Mononuclear cell (primary cell): ENCODE measurements around the gene VARS1. TPM values are rescaled to one million over a fixed set of nuclear protein-coding genes. Genes with fewer than 3 reads are reported as not detected.
"Not testable (repeated sequence)": the region's sequence is repeated elsewhere in the genome, so short reads cannot be mapped to it uniquely, and the experiment has no call there.

Experiments used
- H3K27me3 ChIP-seq: 2 replicates; pipeline ENCODE4 v1.6.0; 2011; ENCODE audit warnings: low read length, control low read depth; ENCODE audit not compliant: insufficient read depth
- H3K4me1 ChIP-seq: 2 replicates; pipeline ENCODE4 v1.5.1; 2011; ENCODE audit warnings: mild to moderate bottlenecking, low read length, control low read depth; ENCODE audit not compliant: insufficient read depth
- H3K4me3 ChIP-seq: 2 replicates; pipeline ENCODE4 v1.5.1; 2011; ENCODE audit warnings: mild to moderate bottlenecking, low read length, moderate library complexity
- H3K9me3 ChIP-seq: 2 replicates; pipeline ENCODE4 v1.5.1; 2011; ENCODE audit warnings: low read depth, mild to moderate bottlenecking, control low read depth, low read length
- total RNA-seq: library from RNA; depleted of rRNA; stranded (reverse); fragments of >200 nt; gene quantifications from one replicate; pipeline ENCODE4 v1.2.3, GENCODE V29; 2012

VARS1 gene
- total RNA-seq = 12.3 TPM

DNA sequence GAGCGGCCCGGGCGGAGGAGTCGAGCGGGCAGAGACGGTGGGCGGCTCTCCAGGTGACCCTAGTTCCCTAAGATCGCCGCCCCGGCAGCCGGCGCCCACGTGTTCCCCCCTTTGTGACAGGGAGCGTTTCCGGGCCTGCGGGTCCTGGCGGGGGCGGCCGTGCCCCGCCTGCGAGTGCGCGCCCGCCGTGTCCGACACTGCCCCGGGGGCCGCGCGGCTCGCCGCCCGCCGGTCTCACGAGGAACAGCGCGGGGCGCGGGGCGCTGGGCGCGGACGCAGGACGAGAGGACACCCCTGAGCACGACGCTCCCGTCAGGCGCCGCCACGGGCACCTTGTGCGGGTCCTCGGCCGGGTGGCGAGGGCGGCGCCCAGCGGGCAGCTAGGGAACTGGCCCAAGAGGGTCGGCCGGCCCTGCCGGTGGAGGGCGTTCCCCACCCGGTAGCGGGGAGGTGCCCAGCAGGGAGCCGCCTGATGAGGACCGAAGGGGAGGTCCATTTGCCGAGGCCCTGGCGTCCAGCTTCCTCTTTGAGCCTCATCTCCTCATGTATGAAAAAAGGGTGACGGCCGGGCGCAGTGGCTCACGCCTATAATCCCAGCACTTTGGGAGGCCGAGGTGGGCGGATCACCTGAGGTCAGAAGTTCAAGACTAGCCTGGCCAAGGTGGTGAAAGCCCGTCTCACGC is at the start of gene VARS1:
TSS of gene VARS1 (minus strand) at position 137 of the 683 bp plus-strand sequence. CDS start 535 bp downstream, outside the sequence.
- Histone ChIP-seq H3K9me3 (no peaks in the 10 kb centered on the region), H3K27me3 (no peaks in the 10 kb centered on the region), H3K4me3 (peak within 1 kb of the TSS; percentile 94), H3K4me1 (peaks cover 47% of the 10 kb centered on the region)

DNA sequence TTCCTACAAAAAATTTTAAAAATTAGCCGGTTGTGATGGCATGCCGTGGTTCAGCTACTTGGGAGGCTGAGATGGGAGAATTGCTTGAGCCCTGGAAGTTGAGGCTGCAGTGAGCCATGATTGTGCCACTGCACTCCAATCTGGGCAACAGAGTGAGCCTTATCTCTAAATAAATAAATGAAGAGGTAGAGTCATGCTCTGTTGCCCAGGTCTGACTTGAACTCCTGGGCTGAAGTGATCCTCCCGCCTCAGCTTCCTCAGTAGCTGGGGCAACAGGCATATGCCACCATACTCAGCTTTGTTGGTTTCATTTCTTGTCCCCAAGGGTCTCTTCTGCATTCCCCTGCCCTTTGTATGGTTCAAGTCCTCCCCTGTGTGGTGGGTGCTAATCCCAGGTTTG is 49.0 kb upstream of the VARS1 start:
- no peak overlapping the region for H3K4me3 ChIP-seq
- H3K4me1 ChIP-seq = no peaks in the 10 kb centered on the region
- H3K9me3 ChIP-seq = no peaks in the 10 kb centered on the region
- H3K27me3 ChIP-seq = no peaks in the 10 kb centered on the region

- Histone ChIP-seq H3K27me3 (no peaks in the 10 kb centered on the region), H3K9me3 (no peaks in the 10 kb centered on the region), H3K4me3 (no peak overlapping the region), H3K4me1 (peaks cover 20% of the 10 kb centered on the region)
Observed at GRCh38 chr6:31842053-31842452, 46.5 kb upstream of the VARS1 start.

DNA sequence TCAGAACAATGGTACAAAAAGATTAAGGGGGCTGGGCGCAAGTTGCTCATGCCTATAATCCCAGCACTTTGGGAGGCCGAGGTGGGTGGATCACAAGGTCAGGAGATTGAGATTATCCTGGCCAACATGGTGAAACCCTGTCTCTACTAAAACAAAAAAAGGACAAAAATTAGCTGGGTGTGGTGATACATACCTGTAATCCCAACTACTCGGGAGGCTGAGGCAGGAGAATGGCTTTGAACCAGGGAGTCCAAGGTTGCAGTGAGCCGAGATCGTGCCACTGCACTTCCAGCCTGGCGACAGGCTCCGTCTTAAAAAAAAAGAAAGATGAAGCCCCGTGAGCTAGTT is 44.2 kb upstream of the VARS1 start:
- not testable (repeated sequence) for H3K27me3 ChIP-seq, H3K4me3 ChIP-seq, H3K9me3 ChIP-seq
- peaks cover 39% of the 10 kb centered on the region for H3K4me1 ChIP-seq

GRCh38 chr6:31838968-31839367 is 43.4 kb upstream of the VARS1 start:
- peaks cover 43% of the 10 kb centered on the region for H3K4me1 ChIP-seq
- H3K9me3 ChIP-seq = no peaks in the 10 kb centered on the region
- H3K27me3 ChIP-seq = no peaks in the 10 kb centered on the region
- H3K4me3 ChIP-seq = no peak overlapping the region

DNA sequence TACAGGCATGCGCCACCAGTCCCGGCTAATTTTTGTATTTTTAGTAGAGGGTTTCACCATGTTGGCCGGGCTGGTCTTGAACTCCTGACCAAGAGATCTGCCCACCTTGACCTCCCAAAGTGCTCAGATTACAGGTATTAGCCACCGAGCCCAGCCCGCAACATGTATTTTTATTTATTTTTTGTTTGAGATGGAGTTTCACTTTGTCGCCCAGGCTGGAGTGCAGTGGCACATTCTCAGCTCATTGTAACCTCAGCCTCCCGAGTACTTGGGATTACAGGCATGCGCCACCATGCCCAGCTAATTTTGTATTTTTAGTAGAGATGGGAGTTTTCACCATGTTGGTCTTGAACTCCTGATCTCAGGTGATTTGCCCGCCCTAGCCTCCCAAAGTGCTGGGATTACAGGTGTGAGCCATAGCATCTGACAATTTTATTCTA is 42.6 kb upstream of the VARS1 start:
- H3K4me3 ChIP-seq, H3K9me3 ChIP-seq, H3K27me3 ChIP-seq: not testable (repeated sequence)
- peaks cover 51% of the 10 kb centered on the region for H3K4me1 ChIP-seq

DNA sequence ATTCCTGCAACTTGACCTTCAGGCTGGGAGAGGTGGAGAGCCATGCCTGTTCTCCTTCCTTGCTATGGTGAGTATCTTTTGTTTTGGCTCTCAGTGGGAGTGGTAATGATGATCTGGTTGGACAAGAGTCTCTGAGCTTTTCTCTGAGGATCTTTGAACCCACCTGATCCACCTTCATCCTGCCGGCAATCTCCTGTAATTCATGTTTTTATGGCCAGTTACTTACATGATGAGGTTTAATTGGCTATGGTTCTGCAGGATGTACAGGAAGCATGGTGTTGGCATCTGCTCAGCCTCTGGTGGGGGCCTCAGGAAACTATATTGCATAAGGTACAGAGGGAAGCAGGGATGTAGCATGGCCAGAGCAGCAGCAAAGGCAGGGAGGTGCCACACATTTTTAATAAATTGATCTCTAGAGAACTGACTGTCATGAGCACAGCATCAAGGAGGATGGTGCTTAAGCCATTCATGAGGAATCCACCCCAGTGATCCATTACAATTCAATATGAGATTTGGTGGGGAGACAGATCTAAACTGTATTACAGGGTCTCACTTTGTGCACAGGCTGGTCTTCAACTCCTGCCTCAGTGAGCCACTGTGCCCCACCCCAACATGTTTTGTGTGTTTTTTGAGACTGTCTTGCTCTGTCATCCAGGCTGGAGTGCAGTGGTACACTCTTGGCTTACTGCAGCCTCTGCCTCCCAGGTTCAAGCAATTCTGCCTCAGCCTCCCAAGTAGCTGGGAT is 42.0 kb upstream of the VARS1 start:
- no peak overlapping the region for H3K4me3 ChIP-seq
- no peaks in the 10 kb centered on the region for H3K9me3 ChIP-seq
- no peaks in the 10 kb centered on the region for H3K27me3 ChIP-seq
- H3K4me1 ChIP-seq = peaks cover 57% of the 10 kb centered on the region

- Histone ChIP-seq H3K9me3 (no peaks in the 10 kb centered on the region), H3K27me3 (no peaks in the 10 kb centered on the region), H3K4me3 (peak overlapping the region; percentile 96), H3K4me1 (peaks cover 63% of the 10 kb centered on the region)
Observed at GRCh38 chr6:31836474-31837368, 41.2 kb upstream of the VARS1 start.

DNA sequence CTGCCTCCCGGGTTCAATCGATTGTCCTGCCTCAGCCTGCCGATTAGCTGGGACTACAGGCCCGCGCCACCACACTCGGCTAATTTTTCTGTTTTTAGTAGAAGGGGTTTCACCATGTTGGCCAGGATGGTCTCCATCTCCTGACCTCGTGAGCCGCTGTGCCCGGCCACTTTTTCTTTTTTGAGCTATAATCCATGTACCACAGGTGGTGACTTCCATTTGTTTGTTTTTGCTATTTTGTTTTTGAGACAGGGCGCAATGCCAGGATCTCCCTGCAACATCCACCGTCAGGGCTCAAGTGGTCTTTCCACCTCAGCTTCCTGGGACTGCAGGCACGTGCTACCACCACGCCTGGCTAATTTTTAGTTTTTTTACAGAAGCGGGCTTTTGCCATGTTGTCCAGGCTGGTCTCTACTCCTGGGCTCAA is 40.5 kb upstream of the VARS1 start:
- peak overlapping the region; percentile 96 for H3K4me3 ChIP-seq
- no peaks in the 10 kb centered on the region for H3K9me3 ChIP-seq
- peaks cover 69% of the 10 kb centered on the region for H3K4me1 ChIP-seq
- no peaks in the 10 kb centered on the region for H3K27me3 ChIP-seq

DNA sequence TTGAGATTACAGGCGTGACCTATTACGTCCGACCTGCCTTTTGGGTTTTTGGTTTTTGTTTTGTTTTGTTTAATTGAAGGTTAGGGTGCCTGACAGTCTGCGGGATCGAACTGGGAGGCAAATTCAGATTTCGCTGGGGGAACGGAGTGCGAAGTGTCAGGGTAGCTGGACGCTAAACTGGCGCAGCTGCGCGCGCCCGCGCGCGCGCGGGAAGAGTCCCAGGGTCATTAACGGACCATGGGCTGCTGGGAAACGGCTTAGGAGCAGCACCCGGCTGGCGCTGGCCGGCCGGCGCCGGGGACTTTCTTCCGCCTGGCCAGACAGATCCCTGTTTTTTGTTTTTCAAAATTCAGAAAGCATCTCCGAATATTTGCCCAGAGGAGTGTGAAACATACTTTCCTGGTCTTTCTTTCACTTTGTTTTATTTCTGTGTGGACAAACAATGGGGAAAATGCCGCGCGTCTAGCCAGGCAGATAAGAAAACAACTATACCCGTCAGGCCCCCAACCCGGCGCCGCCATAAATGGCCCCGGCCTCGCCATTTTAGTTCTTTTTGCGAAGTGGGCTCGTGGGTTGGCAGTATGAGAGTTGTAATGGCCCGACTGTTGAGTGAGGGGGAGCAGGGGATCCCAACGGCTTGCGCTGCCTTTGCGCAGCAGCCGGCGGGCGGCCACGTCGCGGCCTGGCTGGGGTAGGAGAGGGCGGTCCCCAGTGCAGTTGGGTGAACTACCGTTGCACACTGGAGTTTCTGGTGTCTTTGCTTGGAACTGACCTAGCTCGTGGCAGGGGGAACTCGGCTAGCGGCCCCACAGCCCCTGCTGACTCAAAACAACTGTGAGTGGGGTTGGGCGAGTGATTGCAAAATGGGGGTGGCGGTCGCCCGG is 39.1 kb upstream of the VARS1 start:
- H3K27me3 ChIP-seq = no peaks in the 10 kb centered on the region
- H3K4me1 ChIP-seq = peaks cover 82% of the 10 kb centered on the region
- peak overlapping the region; percentile 96 for H3K4me3 ChIP-seq
- H3K9me3 ChIP-seq = no peaks in the 10 kb centered on the region

- no peaks in the 10 kb centered on the region for H3K9me3 ChIP-seq
- H3K27me3 ChIP-seq = no peaks in the 10 kb centered on the region
- peaks cover 62% of the 10 kb centered on the region for H3K4me1 ChIP-seq
- H3K4me3 ChIP-seq = no peak overlapping the region
Observed at GRCh38 chr6:31831350-31832215, 36.0 kb upstream of the VARS1 start.

DNA sequence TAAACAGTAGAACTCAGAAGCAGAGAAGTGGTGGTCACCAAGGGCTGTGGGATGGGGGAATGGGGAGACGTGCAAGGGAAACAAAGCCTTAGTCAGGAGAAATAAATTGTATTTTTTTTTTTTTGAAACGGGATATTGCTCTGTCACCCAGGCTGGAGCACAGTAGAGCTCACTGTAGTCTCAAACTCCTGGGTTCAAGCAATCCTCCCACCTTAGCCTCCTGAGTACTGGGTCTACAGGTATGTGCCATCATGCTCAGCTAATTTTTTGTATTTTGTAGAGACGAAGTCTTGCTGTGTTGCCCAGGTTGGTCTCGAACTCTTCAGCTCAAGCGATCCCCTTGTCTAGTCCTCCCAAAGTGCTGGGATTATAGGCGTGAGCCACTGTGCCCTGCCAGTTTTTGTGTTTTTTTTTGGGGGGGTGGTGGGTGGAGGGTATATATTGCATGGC is 35.4 kb upstream of the VARS1 start:
- no peaks in the 10 kb centered on the region for H3K27me3 ChIP-seq
- peaks cover 62% of the 10 kb centered on the region for H3K4me1 ChIP-seq
- H3K4me3 ChIP-seq = peak overlapping the region; percentile 59
- H3K9me3 ChIP-seq = no peaks in the 10 kb centered on the region

- Histone ChIP-seq H3K4me3 (peak overlapping the region; percentile 59), H3K27me3 (no peaks in the 10 kb centered on the region), H3K4me1 (peaks cover 55% of the 10 kb centered on the region), H3K9me3 (no peaks in the 10 kb centered on the region)
Observed at GRCh38 chr6:31829633-31830283, 34.2 kb upstream of the VARS1 start.
